Hematopoietic multipotent progenitor cell treated with erythropoietin and hydrocortisone succinate and interleukin-3 and kit ligand, for 17 days (in vitro differentiated cells): ENCODE data around the gene LAMA4.
A peak's percentile ranks its signal among the peaks of the same experiment; 100 is the strongest.
"Not testable (repeated sequence)": the region's sequence is repeated elsewhere in the genome, so short reads cannot be mapped to it uniquely, and the experiment has no call there.

Experiments used
- DNase-seq: peaks from one replicate; pipeline ENCODE4 v3.0.0-alpha.2; 2015; ENCODE audit warnings: low spot score

Gene LAMA4

DNA sequence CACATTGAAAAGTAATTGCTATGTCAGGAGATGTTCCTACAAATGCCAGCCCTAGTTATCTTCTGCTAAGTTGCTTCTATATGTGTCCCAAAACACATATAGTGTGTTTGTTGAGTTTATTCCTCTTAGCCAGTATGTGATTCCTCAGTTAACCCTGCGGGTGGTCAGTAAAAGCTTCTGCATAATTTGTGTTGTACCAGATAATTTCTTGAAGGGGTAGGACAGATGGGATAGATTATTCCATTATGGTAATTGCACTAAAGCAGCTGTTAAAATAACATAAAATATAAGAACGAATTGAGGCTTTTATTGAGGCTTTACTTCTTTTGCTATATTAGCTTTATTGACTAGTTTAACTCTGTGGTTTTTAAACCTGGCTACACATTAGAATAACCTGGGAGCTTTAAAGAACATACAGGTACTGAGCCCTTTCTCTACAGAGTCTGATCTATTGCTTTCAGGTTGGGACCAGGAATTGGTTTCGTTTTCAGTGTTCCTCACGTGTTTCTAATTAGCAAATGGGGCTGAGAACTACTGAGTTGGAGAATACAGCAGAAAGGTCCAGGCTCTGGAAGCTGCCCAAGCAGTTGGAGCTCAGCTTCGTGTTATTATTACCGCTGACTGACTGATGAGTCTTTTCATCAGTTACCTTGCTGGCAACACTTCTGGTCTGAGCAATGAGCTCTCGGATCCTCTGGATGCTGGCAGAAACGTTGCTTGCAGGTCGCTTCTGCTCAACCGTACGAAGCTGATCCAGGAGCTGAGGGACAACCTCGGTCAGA, 110.0 kb downstream of the LAMA4 start:
- DNase-seq = no peak

DNA sequence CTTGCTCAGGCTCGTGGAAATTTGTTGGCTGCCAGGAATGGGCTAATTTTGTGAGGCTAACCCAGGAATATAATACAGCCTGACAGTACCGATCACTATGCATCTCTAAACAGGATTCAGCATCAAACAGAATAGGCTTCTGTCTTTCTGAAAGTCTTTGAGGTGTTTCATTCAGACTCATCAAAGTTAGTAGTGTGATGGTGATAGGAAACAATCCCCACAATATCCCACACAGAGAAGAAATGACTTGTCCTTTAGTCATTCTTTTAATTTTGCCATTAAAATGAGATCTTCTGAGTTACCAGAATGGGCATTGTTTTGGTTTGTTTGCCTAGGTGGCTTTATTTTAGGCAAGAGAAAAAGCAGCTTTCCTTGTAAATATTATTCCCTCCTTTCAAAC, 112.7 kb downstream of the LAMA4 start:
- DNase-seq = no peak

DNA sequence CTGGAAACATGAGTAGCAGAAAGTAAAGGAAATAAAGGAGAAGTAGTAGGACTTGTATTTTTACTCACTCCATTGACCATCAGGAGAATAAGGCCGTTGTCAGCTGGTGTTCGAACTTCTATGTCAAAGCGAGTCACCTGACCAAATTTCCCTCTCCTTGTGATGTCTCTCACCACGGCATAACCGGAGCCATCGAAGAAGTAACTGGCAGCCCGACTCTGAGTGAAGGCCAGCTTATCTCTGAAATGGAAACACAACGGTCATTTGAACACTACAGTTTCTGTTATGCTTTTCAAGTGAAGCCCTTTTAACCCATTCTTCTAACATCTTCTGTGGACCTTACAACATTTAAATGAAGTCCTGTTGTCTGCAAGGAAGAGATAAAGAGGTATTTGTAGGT, 115.3 kb downstream of the LAMA4 start:
- no peak for DNase-seq

- DNase-seq = no peak
These were observed 123.5 kb downstream of the LAMA4 start for GRCh38 chr6:112130878-112131277.

DNA sequence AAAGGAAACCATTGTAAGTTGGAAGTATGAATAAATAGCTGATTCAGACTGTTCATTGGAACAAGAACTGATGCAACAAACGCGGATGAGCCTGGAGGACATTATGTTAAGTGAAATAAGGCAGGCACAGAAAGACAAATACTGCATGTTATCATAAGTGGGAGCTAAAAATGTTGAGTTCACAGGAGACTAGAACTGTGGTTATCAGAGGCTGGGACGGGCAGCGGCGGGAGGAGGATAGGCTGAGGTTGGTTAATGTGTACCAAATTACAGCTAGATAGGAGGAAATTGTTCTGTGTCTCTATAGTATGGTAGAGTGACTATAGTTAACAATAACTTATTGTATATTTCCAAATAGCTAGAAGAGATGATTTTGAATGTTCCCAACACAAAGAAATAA, 126.2 kb downstream of the LAMA4 start:
- no peak for DNase-seq

GRCh38 chr6:112123982-112124381, 130.4 kb downstream of the LAMA4 start:
- DNase-seq = no peak

DNA sequence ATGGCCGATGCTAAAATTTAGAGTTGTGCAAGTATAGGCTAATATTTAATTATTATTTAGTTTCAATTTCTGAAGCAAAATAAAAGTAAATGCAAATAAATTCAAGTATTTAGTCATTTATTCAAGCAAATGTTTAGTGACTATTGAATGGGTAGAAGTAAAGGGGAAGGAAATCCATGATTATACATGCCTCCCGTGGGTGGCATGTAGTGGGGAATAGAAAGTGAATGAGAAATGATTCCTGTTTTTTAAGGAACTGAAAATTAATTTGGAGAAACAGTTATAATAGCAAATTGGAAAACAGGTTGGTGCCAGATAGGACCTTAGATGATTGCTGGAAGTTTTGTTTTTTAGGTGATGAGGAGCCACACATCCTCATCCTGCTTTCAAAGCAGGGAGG, 131.6 kb downstream of the LAMA4 start:
- DNase-seq = no peak

GRCh38 chr6:112118034-112118433, 136.3 kb downstream of the LAMA4 start:
- no peak for DNase-seq

- no peak for DNase-seq
These were observed 136.8 kb downstream of the LAMA4 start for GRCh38 chr6:112117554-112117953.

DNA sequence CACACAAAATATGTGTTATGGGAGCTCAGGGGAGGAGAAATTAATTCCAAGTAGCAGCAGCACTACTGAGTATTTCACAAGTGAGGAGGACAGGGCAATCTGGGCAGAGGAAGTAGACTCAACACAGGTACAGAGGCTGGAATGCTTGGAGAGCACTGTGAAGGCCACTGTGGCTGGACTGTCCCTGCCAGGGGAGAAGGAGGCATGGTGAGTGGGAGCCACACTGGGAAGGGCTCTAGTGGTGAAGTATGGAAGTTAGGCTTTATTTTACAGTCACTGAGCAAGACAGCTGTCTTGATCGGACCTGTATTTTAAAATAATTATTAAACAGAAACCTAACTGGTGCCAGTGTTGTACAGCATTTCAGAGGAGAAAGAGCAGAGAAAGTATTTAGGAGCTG, 138.1 kb downstream of the LAMA4 start:
- no peak for DNase-seq

- no peak for DNase-seq
These were observed 139.7 kb downstream of the LAMA4 start for GRCh38 chr6:112114577-112115223.

- DNase-seq = no peak
These were observed 140.4 kb downstream of the LAMA4 start for GRCh38 chr6:112113918-112114317.

GRCh38 chr6:112113431-112113830, 140.9 kb downstream of the LAMA4 start:
- DNase-seq = no peak

- DNase-seq = no peak
These were observed 145.1 kb downstream of the LAMA4 start for GRCh38 chr6:112109262-112109661.

DNA sequence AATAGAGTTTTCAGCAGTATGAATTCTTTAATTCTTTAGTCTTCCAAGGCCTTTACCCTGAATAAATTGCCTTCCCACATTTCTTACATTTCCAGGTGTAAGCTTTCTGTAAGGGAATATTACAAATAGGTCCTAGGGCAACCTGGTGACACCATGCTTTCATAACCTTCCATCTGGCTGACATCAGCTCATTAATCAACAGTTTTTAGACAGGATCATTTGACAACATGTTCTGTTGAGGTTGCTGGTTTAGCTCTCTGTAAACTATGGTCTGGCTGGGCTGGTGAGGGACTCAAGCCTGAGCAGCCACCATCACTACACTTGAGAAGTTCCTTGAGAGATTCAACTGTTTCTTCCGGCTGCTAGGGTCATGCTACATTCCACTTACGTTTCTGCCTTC, 147.8 kb downstream of the LAMA4 start:
- no peak for DNase-seq

DNA sequence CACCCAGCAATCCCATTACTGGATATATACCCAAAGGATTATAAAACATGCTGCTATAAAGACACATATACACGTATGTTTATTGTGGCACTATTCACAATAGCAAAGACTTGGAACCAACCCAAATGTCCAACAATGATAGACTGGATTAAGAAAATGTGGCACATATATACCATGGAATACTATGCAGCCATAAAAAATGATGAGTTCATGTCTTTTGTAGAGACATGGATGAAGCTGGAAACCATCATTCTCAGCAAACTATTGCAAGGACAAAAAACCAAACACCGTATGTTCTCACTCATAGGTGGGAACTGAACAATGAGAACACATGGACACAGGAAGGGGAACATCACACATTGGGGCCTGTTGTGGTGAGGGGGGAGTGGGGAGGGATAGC, 148.3 kb downstream of the LAMA4 start:
- DNase-seq = not testable (repeated sequence)

DNA sequence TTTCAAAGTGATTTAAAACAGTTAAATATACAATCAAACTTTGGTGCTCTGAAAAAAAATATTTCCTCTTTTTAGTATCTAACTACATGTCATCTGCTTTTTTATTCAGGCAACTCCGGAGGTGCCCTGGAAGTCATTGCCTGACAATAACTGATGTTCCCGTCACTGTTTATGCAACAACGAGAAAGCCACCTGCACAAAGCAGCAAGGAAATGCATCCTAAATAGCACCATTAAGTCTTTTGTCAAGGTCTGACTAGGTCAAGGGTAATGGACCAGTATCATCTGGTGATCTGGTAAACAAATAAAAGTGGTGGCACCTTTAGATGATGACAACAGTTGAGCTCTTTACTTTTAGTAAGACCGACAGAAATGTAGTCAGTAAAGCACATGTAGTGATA, 153.8 kb downstream of the LAMA4 start:
- DNase-seq = no peak

DNA sequence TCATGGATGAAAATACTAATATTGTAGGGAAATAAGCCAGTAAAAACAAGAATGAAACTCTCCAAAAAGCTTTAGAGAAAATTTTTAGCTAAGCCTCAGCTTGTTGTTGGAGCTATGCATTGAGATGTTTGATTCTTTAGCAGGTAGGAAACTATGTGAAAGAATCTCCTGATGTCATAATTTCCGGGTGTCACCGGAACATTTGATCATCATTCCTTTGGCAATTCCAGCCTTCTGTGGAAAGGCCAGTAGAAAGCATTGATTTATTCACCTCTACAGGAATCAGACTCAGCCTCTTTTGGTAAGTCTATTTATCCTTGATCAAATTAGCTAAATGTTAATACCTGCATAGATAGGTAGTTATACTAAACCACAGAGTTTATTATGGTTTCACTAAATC, 157.5 kb downstream of the LAMA4 start:
- no peak for DNase-seq

GRCh38 chr6:112087916-112088315, 166.5 kb downstream of the LAMA4 start:
- peak; percentile 8 for DNase-seq

DNA sequence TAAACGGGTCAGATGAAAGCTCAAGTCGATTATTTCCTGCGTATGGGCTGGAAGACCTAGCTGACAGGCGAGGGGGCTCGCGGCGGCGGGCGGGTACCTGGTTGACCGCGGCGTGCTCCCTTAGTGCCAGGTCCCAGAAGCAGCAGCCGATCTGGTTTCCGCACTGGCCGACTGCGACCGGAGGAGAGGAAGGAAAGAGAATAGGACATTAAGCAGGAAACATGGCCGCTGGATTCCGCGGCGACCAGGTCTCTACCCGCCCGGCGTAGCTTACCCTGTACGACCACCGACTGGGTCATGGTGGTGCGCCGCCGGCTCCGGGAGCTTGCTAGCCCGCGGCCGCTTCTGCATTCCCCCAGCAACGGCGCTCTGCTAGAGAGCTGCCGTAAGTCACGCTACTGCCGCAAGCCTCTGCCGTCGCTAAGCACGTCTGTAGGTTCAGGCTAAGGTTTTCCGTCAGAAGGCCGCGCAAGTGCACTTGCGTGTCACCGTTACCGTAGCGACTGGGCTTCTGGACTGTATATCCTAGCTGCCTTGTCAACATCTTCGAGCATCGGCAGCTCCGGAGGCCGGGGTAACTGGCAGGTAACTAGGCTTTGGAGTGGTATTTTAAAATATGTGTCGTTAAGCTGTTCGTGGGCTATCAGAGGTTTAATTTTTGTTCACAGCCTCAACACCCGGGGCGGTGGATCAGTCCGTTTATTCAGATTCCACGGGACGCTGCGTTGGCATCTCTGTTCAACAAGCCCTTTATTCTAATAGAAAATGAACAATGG, 167.0 kb downstream of the LAMA4 start, which contains the start of the genes FAM229B and TUBE1:
Gene FAM229B, plus strand, starts transcription at position 456 of the 776 bp plus-strand sequence. CDS start 11,693 bp downstream, outside the sequence.
Gene TUBE1, minus strand, starts transcription at position 347 of the 776 bp plus-strand sequence. Its CDS starts 48 bp downstream, at position 299.
- peak; percentile 86 for DNase-seq

DNA sequence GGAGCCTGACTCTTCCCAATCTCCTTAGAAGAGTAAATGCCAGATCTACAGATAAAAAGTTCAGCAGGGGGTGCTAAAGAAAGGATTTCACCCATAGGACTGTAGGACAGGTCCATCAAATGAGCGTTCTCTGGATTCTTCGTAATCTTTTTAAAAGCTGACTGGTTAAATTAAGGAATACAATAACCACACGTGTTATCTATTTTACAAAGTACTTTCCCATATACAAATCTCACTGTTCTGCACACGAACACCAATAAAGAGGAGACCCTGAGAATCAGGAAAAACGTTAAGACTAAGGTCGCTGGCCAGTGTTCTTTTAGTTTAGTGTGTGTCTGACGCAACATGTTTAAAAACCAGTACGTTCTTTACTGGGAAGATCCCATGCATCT, 167.6 kb downstream of the LAMA4 start:
- peak; percentile 48 for DNase-seq

DNA sequence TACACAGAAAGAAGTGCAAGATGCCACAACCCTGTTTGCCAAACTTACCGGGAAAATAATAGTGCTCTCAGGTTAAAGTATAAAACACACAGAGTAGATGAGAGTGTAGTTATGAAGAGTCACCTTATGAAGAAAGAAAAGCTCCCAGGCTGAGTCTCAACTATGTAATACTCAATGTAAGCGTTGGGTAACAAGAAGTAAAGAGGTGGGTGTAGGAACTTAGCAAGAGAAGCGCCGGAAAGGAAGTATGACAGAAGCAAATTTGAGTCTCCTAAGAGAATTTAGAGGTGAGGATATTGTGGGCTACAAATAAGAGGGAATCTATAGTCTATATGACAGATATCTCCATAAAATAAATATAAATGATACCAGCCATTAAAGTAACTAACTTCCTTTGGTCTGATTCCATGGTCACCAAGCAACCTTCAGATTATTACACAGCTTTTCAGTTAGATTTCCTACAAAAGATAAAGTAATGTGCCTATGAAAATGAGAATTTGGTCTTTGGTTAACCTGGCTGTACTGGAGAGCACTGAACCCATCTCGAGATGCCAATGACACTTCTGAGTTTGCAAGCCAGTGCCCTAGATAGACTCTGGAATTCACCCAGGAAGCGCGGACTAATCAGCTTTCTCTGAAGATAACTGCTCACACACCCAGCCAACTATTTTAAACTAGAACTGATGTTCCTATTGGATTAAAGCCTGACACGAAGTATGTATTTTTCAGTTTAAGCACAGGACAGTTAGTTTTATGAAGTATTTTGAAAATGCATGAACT, 168.9 kb downstream of the LAMA4 start:
- peak; percentile 19 for DNase-seq
